ENCODE results near the gene TOMM22.

Gene TOMM22

GRCh38 chr22:38674888-38675287 lies 6.9 kb upstream of the TOMM22 start:
- H3K4me3 ChIP-seq (ENCODE audit: low read depth, low read length), result no peak overlapping the region
- TF ChIP-seq CTCF (IDR thresholded peaks at IDR 0.05; ENCODE audit: borderline replicate concordance, insufficient read depth, low read depth, low read length), result no peak

DNA sequence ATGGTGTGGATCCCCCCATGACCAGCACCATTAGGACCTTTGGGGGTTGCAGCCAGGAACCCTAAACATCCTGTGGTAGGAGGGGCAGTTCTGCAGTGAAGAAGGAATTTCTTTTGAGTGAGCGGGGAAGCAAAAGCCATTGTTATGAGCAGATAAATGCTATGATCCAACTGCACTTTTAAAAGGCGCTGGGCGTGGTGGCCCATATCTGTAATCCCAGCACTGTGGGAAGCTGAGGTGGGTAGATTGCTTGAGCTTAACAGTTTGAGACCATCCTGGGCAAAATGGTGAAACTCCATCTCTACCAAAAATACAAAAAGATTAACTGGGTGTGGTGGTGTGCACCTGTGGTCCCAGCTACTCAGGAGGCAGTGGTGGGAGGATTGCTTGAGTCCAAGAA lies 5.9 kb upstream of the TOMM22 start:
- TF ChIP-seq CTCF (IDR thresholded peaks at IDR 0.05; ENCODE audit: borderline replicate concordance, insufficient read depth, low read depth, low read length), result no peak
- no peak overlapping the region for H3K4me3 ChIP-seq (ENCODE audit: low read depth, low read length)

- TF ChIP-seq CTCF (IDR thresholded peaks at IDR 0.05; ENCODE audit: borderline replicate concordance, insufficient read depth, low read depth, low read length), result no peak
- no peak overlapping the region for H3K4me3 ChIP-seq (ENCODE audit: low read depth, low read length)
Measured at GRCh38 chr22:38684895-38685294, 3.1 kb downstream of the TOMM22 start.

GRCh38 chr22:38685761-38686160 lies 4.0 kb downstream of the TOMM22 start:
- H3K4me3 ChIP-seq (ENCODE audit: low read depth, low read length), result no peak overlapping the region
- no peak for TF ChIP-seq CTCF (IDR thresholded peaks at IDR 0.05; ENCODE audit: borderline replicate concordance, insufficient read depth, low read depth, low read length)

DNA sequence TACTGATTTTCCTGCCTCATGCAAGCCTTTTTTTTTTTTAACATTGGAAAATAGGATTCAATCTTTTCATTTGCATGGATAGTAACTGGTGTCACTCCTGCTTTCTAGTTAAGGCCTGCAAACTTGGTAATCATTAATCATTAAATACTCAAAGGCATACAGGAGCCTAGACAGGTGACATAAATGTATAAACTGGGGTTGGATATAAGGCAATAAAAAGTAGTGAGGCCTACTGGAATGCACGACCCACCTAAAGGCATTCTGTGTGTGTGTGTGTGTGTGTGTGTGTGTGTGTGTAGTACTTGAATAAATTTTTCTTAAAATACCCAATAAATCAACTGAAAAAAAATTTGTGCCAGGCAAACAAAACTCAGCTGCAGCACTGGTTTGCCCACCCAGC lies 7.9 kb downstream of the TOMM22 start:
- no peak overlapping the region for H3K4me3 ChIP-seq (ENCODE audit: low read depth, low read length)
- TF ChIP-seq CTCF (IDR thresholded peaks at IDR 0.05; ENCODE audit: borderline replicate concordance, insufficient read depth, low read depth, low read length), result no peak

- no peak overlapping the region for H3K4me3 ChIP-seq (ENCODE audit: low read depth, low read length)
- no peak for TF ChIP-seq CTCF (IDR thresholded peaks at IDR 0.05; ENCODE audit: borderline replicate concordance, insufficient read depth, low read depth, low read length)
Measured at GRCh38 chr22:38694049-38694448, 12.3 kb downstream of the TOMM22 start.

GRCh38 chr22:38694940-38695339 lies 13.2 kb downstream of the TOMM22 start:
- no peak overlapping the region for H3K4me3 ChIP-seq (ENCODE audit: low read depth, low read length)
- no peak for TF ChIP-seq CTCF (IDR thresholded peaks at IDR 0.05; ENCODE audit: borderline replicate concordance, insufficient read depth, low read depth, low read length)

All from GM12875 (cell line).